Gastroesophageal sphincter (tissue), 4 donors: ENCODE measurements around the gene MRPL12. TPM values are rescaled to one million over a fixed set of nuclear protein-coding genes. Genes with fewer than 3 reads are reported as not detected.

Source experiments
- ATAC-seq: fragments of 150-250 bp; one replicate; pipeline ENCODE4 v1.9.1; 2016; ENCODE audit warnings: mild to moderate bottlenecking, moderate library complexity
- H3K27ac ChIP-seq, 4 donors: fragments of 200-600 bp; sonication (generic) in 3 of 4; 1 replicate in 3 of 4; 2 replicates in 1 of 4; pipeline ENCODE4 v1.5.1; 2016 to 2019
- H3K27me3 ChIP-seq: fragments of 200-600 bp; sonication (generic); one replicate; pipeline ENCODE4 v1.5.1; 2019
- H3K36me3 ChIP-seq, 2 donors: fragments of 200-600 bp; sonication (generic); one replicate each; pipeline ENCODE4 v1.5.1; 2019; ENCODE audit warnings: control low read depth in 1 of 2
- H3K4me1 ChIP-seq, 3 donors: fragments of 200-600 bp; sonication (generic); 1 replicate in 2 of 3; 2 replicates in 1 of 3; pipeline ENCODE4 v1.5.1; 2016 to 2019; ENCODE audit warnings: control low read depth in 2 of 3
- H3K4me3 ChIP-seq, 2 donors: fragments of 200-600 bp; sonication (generic); one replicate each; pipeline ENCODE4 v1.5.1; 2019; ENCODE audit warnings: mild to moderate bottlenecking in 1 of 2, moderate library complexity in 1 of 2
- H3K9me3 ChIP-seq, 3 donors: fragments of 200-600 bp; sonication (generic); one replicate each; pipeline ENCODE4 v1.5.1; 2017 to 2019; ENCODE audit warnings: control low read depth in 2 of 3
- CTCF ChIP-seq, 4 experiments: fragments of 200-600 bp in 2 of 4; fragments of 450-650 bp in 2 of 4; sonication (generic) in 1 of 4; IDR thresholded peaks; one replicate each; pipeline ENCODE4 v1.5.1; 2017 to 2019; ENCODE audit warnings: antibody characterized with exemption in 4 of 4, mild to moderate bottlenecking in 2 of 4, moderate library complexity in 2 of 4
- EP300 ChIP-seq: sonication (generic); formaldehyde crosslinking; IDR thresholded peaks from one replicate; pipeline ENCODE4 v1.6.1; 2017; ENCODE audit warnings: antibody characterized with exemption, mild to moderate bottlenecking
- POLR2A ChIP-seq, 2 donors: fragments of 450-650 bp; IDR thresholded peaks; one replicate each; pipeline ENCODE4 v1.6.1; 2017; ENCODE audit warnings: antibody characterized with exemption in 2 of 2, mild to moderate bottlenecking in 2 of 2, moderate library complexity in 1 of 2
- POLR2AphosphoS5 ChIP-seq: sonication (generic); formaldehyde crosslinking; IDR thresholded peaks from one replicate; pipeline ENCODE4 v1.6.1; 2017; ENCODE audit warnings: antibody characterized with exemption
- WGBS, 2 donors: methylation state at CpG; one replicate each; pipeline ENCODE4 v1.1.5; 2018; ENCODE audit warnings: low coverage in 1 of 2; 5-methylcytosine and 5-hydroxymethylcytosine counted together
- total RNA-seq, 4 donors: library from RNA; depleted of rRNA; stranded (reverse); fragments of >200 nt; gene quantifications; one replicate each; pipeline ENCODE4 v1.1.0, GENCODE V29; 2016

MRPL12 gene
- total RNA-seq, 4 donors from 2014 or later: 27.5 to 42.9 (median 29.3) TPM

DNA sequence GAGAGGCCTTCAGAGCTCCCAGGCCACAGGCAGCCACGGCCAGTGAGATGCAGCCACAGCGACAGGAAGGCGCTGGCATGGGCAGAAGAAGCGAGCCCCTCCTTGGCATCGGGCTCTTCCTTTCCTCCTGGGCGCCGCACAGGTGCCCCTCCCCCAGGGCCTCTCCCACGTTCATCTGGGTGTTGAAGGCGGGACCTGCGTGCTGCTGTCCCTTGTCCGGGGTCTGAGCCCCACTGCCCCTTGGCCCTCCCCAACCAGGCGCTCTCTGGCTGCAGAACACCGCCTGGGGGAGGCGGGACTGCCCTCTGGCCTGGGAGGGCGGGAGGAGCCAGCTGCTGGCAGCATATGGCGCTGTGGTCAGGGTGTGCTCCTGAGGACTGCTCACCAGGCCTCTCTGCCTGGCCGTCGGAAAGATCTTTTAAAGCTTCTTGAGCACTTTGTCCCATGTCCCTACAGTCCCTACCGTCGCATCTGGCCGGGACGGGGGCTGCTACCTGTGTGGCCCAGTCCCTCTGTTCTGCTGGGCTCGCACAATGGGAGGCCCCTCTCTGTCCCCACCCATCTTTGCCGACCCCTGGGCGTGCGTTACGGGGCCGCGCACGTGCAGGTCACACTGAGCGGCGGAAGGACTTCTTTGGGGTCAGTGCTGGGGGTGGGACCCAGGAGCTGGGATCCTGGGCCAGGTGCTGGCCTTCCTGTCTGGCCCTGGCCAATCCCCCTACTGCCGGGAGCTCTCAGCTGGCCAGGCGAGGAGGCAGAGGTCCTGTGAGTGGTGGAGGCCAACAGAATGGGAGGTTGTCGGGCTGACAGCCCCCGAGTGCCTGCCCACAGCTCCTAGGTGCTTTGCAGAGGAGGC is 10.6 kb downstream of the MRPL12 start:
- ATAC-seq: no peak
- H3K27me3 ChIP-seq: no peaks in the 10 kb centered on the region
- WGBS, 2 donors: 67 to 81% methylated on average over 3 of the region's 36 CpGs
- H3K9me3 ChIP-seq: no peaks in the 10 kb centered on the region
- H3K4me3 ChIP-seq: no peak overlapping the region
- H3K27ac ChIP-seq: no peak overlapping the region
- peaks cover 0 to 41% (median 28%) of the 10 kb centered on the region in 3 donors for H3K4me1 ChIP-seq
- no peak for TF ChIP-seq POLR2AphosphoS5
- TF ChIP-seq EP300: no peak
- no peak for TF ChIP-seq CTCF (IDR thresholded peaks at IDR 0.05)
- no peak for TF ChIP-seq POLR2A (IDR thresholded peaks at IDR 0.05)
- H3K36me3 ChIP-seq: peaks cover 0 to 16% of the 10 kb centered on the region in 2 donors

DNA sequence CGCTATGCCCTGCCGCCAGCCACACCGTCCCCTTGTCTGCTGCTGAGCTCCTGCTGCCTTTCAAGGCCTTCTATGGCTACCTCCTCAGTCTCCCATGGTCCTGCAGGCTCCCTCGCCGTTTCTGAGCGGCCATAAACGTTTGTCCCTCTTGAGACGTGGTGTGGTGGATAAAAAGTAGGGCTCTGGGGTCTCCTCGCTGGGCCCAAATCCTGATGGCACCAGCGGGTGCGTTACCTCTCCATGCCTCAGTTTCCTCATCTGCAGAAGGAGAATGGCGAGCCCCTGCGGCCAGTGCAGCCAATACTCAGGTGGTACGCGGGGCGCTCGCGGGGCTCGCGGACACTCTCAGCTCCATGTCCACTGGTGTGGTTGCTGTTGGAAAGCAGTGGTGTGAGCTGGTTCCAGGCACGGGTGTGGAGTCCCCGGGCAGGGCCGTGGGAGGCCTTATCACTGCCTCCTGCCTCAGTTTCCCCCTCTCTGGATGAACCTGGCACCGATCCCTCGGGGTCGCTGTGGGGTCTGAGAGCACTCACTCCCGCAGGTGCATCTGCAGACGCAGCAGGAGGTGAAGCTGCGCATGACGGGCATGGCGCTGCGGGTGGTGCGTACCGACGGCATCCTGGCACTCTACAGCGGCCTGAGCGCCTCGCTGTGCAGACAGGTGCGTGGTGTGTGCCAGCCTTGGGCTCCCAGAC is 11.4 kb downstream of the MRPL12 start:
- Histone ChIP-seq H3K4me3 (no peak overlapping the region), H3K27me3 (no peaks in the 10 kb centered on the region), H3K4me1 (peaks cover 0 to 41% (median 28%) of the 10 kb centered on the region in 3 donors), H3K27ac (no peak overlapping the region), H3K9me3 (no peaks in the 10 kb centered on the region), H3K36me3 (peaks cover 0 to 18% of the 10 kb centered on the region in 2 donors)
- TF ChIP-seq CTCF (IDR thresholded peaks at IDR 0.05) (no peak), POLR2AphosphoS5 (no peak), EP300 (no peak), POLR2A (IDR thresholded peaks at IDR 0.05) (no peak)
- WGBS, 2 donors: 95% methylated on average over 14 of the region's 39 CpGs; no CpG with 5 or more reads in 1 of the 2 donors
- ATAC-seq: no peak

DNA sequence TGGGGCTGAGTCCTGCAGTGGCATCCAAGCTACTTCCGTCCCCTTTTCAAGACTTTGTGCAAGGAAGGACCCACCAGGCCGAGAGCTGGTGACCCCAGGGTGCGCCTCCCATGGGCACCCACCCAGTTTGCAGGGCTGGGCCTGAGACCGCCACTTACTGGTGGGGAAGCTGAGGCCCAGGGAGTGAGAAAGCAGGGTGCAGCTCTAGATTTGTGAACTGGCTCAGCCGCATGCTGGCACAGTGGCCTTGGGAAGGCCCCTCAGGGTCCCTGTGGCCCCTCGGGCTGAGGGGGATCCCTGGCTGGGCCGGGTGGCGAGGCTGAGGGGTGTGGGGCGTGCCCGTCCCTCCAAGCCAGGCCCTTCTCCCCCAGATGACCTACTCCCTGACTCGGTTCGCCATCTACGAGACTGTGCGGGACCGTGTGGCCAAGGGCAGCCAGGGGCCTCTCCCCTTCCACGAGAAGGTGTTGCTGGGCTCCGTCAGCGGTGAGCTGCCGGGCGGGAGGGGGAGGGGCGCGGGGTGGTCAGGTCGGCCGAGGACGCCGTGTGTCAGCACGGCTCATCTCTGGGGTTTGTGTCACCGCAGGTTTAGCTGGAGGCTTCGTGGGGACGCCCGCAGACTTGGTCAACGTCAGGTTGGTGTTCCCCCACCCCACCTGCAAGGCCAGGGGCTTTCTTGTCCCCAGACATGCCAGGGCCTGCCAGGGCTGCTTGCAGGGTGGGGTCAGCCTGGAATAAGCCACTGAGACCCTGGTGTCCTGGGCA is 12.1 kb downstream of the MRPL12 start:
- H3K36me3 ChIP-seq: peaks cover 0 to 25% of the 10 kb centered on the region in 2 donors
- no peak overlapping the region for H3K4me3 ChIP-seq
- no peak overlapping the region for H3K27ac ChIP-seq
- ATAC-seq: no peak
- no peaks in the 10 kb centered on the region for H3K9me3 ChIP-seq
- H3K4me1 ChIP-seq: peaks cover 0 to 37% (median 26%) of the 10 kb centered on the region in 3 donors
- H3K27me3 ChIP-seq: no peaks in the 10 kb centered on the region
- WGBS, 2 donors: no CpG with 5 or more reads among the region's 32 CpGs
- TF ChIP-seq POLR2AphosphoS5 (no peak), POLR2A (IDR thresholded peaks at IDR 0.05) (no peak), CTCF (IDR thresholded peaks at IDR 0.05) (no peak), EP300 (no peak)

GRCh38 chr17:81715872-81716673 is 12.9 kb downstream of the MRPL12 start:
- Histone ChIP-seq H3K4me3 (no peak overlapping the region), H3K4me1 (peaks cover 0 to 29% (median 18%) of the 10 kb centered on the region in 3 donors)
- WGBS, 2 donors: no CpG with 5 or more reads among the region's 43 CpGs

More at GRCh38 chr17:81715872-81716673, 12.9 kb downstream of the MRPL12 start:
- no peak for TF ChIP-seq POLR2AphosphoS5
- TF ChIP-seq CTCF (IDR thresholded peaks at IDR 0.05): no peak
- no peak for TF ChIP-seq POLR2A (IDR thresholded peaks at IDR 0.05)
- TF ChIP-seq EP300: no peak
- peaks cover 0 to 25% of the 10 kb centered on the region in 2 donors for H3K36me3 ChIP-seq
- no peak for ATAC-seq
- H3K9me3 ChIP-seq: no peaks in the 10 kb centered on the region
- no peak overlapping the region for H3K27ac ChIP-seq
- no peaks in the 10 kb centered on the region for H3K27me3 ChIP-seq
